Mesendoderm (in vitro differentiated cells): ENCODE data around the gene BAIAP2.
A peak's percentile ranks its signal among the peaks of the same experiment; 100 is the strongest.

Experiments
- DNase-seq: peaks from one replicate; pipeline ENCODE4 v3.0.0; 2013
- H2AK5ac ChIP-seq: 2 replicates; pipeline ENCODE4 v1.6.1; 2013; ENCODE audit warnings: low read length, inconsistent platforms
- H2BK120ac ChIP-seq: 2 replicates; pipeline ENCODE4 v1.6.1; 2013; ENCODE audit warnings: low read depth, mild to moderate bottlenecking, low read length, moderate library complexity, mixed read lengths
- H2BK15ac ChIP-seq: replicated peaks from 2 replicates; pipeline ENCODE4 v1.6.1; 2013; ENCODE audit warnings: low read depth, mild to moderate bottlenecking, moderate library complexity
- H2BK5ac ChIP-seq: 2 replicates; pipeline ENCODE4 v1.6.1; 2013; ENCODE audit warnings: low read length, inconsistent platforms
- H3K18ac ChIP-seq: 2 replicates; pipeline ENCODE4 v1.6.1; 2013; ENCODE audit warnings: mild to moderate bottlenecking, low read length, mixed read lengths
- H3K23ac ChIP-seq: one replicate; pipeline ENCODE4 v1.6.1; 2013; ENCODE audit warnings: low read length
- H3K27ac ChIP-seq: 2 replicates; pipeline ENCODE4 v1.5.1; 2013; ENCODE audit warnings: low read depth, mild to moderate bottlenecking, inconsistent platforms, low read length, moderate library complexity
- H3K27me3 ChIP-seq: 2 replicates; pipeline ENCODE4 v1.6.1; 2013; ENCODE audit warnings: low read length, control low read depth, mild to moderate bottlenecking, inconsistent platforms; ENCODE audit not compliant: insufficient read depth, poor library complexity
- H3K36me3 ChIP-seq: 2 replicates; pipeline ENCODE4 v1.6.1; 2013; ENCODE audit warnings: low read length, inconsistent platforms; ENCODE audit not compliant: control insufficient read depth, insufficient read depth
- H3K4ac ChIP-seq: one replicate; pipeline ENCODE4 v1.6.1; 2013; ENCODE audit warnings: low read depth, mild to moderate bottlenecking, low read length, moderate library complexity
- H3K4me1 ChIP-seq: 2 replicates; pipeline ENCODE4 v1.6.1; 2013; ENCODE audit warnings: low read depth, low read length, inconsistent platforms; ENCODE audit not compliant: control insufficient read depth
- H3K4me2 ChIP-seq: 2 replicates; pipeline ENCODE4 v1.6.1; 2013; ENCODE audit warnings: low read length
- H3K4me3 ChIP-seq: 2 replicates; pipeline ENCODE4 v1.5.1; 2013; ENCODE audit warnings: mild to moderate bottlenecking, low read length
- H3K56ac ChIP-seq: one replicate; pipeline ENCODE4 v1.6.1; 2013; ENCODE audit warnings: low read length
- H3K79me1 ChIP-seq: 2 replicates; pipeline ENCODE4 v1.6.1; 2013; ENCODE audit warnings: low read length, inconsistent platforms
- H3K79me2 ChIP-seq: 2 replicates; pipeline ENCODE4 v1.6.1; 2013; ENCODE audit warnings: mild to moderate bottlenecking, low read length; ENCODE audit not compliant: control insufficient read depth, insufficient read depth
- H3K9ac ChIP-seq: 2 replicates; pipeline ENCODE4 v1.6.1; 2013; ENCODE audit warnings: low read length, inconsistent platforms
- H4K5ac ChIP-seq: one replicate; pipeline ENCODE4 v1.6.1; 2013; ENCODE audit warnings: low read length
- H4K8ac ChIP-seq: one replicate; pipeline ENCODE4 v1.6.1; 2013; ENCODE audit warnings: low read depth, mild to moderate bottlenecking, control low read depth, low read length, moderate library complexity
- WGBS: extraction: QIAGEN DNeasy Blood & Tissue Kit; methylation state at CpG from one replicate; pipeline ENCODE4 v1.1.7; 2013; ENCODE audit warnings: low lambda C conversion rate, missing lambda C conversion rate; ENCODE audit not compliant: insufficient coverage; ENCODE audit errors: extremely low coverage; 5-methylcytosine and 5-hydroxymethylcytosine counted together

Gene BAIAP2

GRCh38 chr17:81097943-81098308 lies 63.0 kb downstream of the BAIAP2 start:
- Histone ChIP-seq H2BK5ac (no peak overlapping the region), H3K4me2 (no peak overlapping the region), H3K27ac (no peak overlapping the region), H3K23ac (no peak overlapping the region), H4K5ac (no peak overlapping the region), H3K79me2 (no peaks in the 10 kb centered on the region), H3K4me3 (no peak overlapping the region), H3K27me3 (no peaks in the 10 kb centered on the region), H2AK5ac (no peak overlapping the region), H3K9ac (no peak overlapping the region), H4K8ac (no peak overlapping the region), H3K56ac (peak overlapping the region; percentile 79), H3K4ac (no peak overlapping the region), H3K18ac (no peak overlapping the region), H2BK120ac (no peak overlapping the region), H3K4me1 (peaks cover 7% of the 10 kb centered on the region), H2BK15ac (no peak overlapping the region), H3K36me3 (no peaks in the 10 kb centered on the region), H3K79me1 (no peaks in the 10 kb centered on the region)
- WGBS, result no CpG with 5 or more reads among the region's 13 CpGs
- DNase-seq, result no peak

GRCh38 chr17:81099888-81100287 lies 64.9 kb downstream of the BAIAP2 start:
- H3K4me1 ChIP-seq, result peaks cover 7% of the 10 kb centered on the region

GRCh38 chr17:81100668-81101067 lies 65.7 kb downstream of the BAIAP2 start:
- Histone ChIP-seq H3K9ac (no peak overlapping the region), H3K4me1 (peaks cover 4% of the 10 kb centered on the region), H2BK5ac (no peak overlapping the region), H3K36me3 (no peaks in the 10 kb centered on the region), H3K18ac (no peak overlapping the region), H3K4me2 (no peak overlapping the region), H3K27me3 (no peaks in the 10 kb centered on the region), H3K56ac (no peak overlapping the region), H4K8ac (no peak overlapping the region), H3K79me2 (no peaks in the 10 kb centered on the region), H3K4me3 (no peak overlapping the region), H3K79me1 (no peaks in the 10 kb centered on the region), H3K23ac (no peak overlapping the region), H2AK5ac (no peak overlapping the region), H4K5ac (no peak overlapping the region), H3K27ac (no peak overlapping the region), H2BK15ac (no peak overlapping the region), H3K4ac (no peak overlapping the region), H2BK120ac (no peak overlapping the region)
- no peak for DNase-seq
- no CpG with 5 or more reads among the region's 10 CpGs for WGBS

More at GRCh38 chr17:81099888-81100287, 64.9 kb downstream of the BAIAP2 start:
- Histone ChIP-seq H3K27me3 (no peaks in the 10 kb centered on the region), H3K9ac (no peak overlapping the region), H2BK15ac (no peak overlapping the region), H2BK5ac (no peak overlapping the region), H3K18ac (no peak overlapping the region), H3K27ac (no peak overlapping the region), H3K4me3 (no peak overlapping the region), H2BK120ac (no peak overlapping the region), H4K8ac (no peak overlapping the region), H3K79me1 (no peaks in the 10 kb centered on the region), H3K4ac (no peak overlapping the region), H4K5ac (no peak overlapping the region), H2AK5ac (no peak overlapping the region), H3K4me2 (no peak overlapping the region), H3K36me3 (no peaks in the 10 kb centered on the region), H3K56ac (no peak overlapping the region), H3K23ac (no peak overlapping the region), H3K79me2 (no peaks in the 10 kb centered on the region)
- WGBS, result no CpG with 5 or more reads among the region's 23 CpGs
- no peak for DNase-seq

GRCh38 chr17:81101614-81102306 lies 66.8 kb downstream of the BAIAP2 start:
- Histone ChIP-seq H3K9ac (no peak overlapping the region), H2BK120ac (no peak overlapping the region), H3K27me3 (no peaks in the 10 kb centered on the region), H3K4me1 (peaks cover 4% of the 10 kb centered on the region), H3K79me2 (no peaks in the 10 kb centered on the region), H3K36me3 (no peaks in the 10 kb centered on the region), H4K5ac (no peak overlapping the region), H3K79me1 (no peaks in the 10 kb centered on the region), H2BK15ac (no peak overlapping the region), H3K27ac (no peak overlapping the region), H3K18ac (no peak overlapping the region), H2AK5ac (no peak overlapping the region), H3K4ac (no peak overlapping the region), H3K4me3 (no peak overlapping the region), H3K56ac (no peak overlapping the region), H4K8ac (no peak overlapping the region), H3K4me2 (no peak overlapping the region), H3K23ac (no peak overlapping the region), H2BK5ac (no peak overlapping the region)
- WGBS, result no CpG with 5 or more reads among the region's 33 CpGs
- DNase-seq, result peak; percentile 89

GRCh38 chr17:81102352-81102751 lies 67.4 kb downstream of the BAIAP2 start:
- no peak overlapping the region for H2BK120ac ChIP-seq
- H3K79me1 ChIP-seq, result no peaks in the 10 kb centered on the region
- H2AK5ac ChIP-seq, result no peak overlapping the region
- H3K4ac ChIP-seq, result no peak overlapping the region
- no peaks in the 10 kb centered on the region for H3K36me3 ChIP-seq
- no peak overlapping the region for H2BK15ac ChIP-seq
- no peak overlapping the region for H3K56ac ChIP-seq
- WGBS, result no CpG with 5 or more reads among the region's 12 CpGs
- DNase-seq, result no peak
- H3K4me2 ChIP-seq, result no peak overlapping the region
- no peak overlapping the region for H3K23ac ChIP-seq
- no peak overlapping the region for H3K4me3 ChIP-seq
- peaks cover 1% of the 10 kb centered on the region for H3K4me1 ChIP-seq
- no peak overlapping the region for H3K18ac ChIP-seq
- no peak overlapping the region for H2BK5ac ChIP-seq
- no peaks in the 10 kb centered on the region for H3K79me2 ChIP-seq
- no peak overlapping the region for H3K27ac ChIP-seq
- H3K27me3 ChIP-seq, result no peaks in the 10 kb centered on the region
- H4K5ac ChIP-seq, result no peak overlapping the region
- H3K9ac ChIP-seq, result no peak overlapping the region
- no peak overlapping the region for H4K8ac ChIP-seq

- Histone ChIP-seq H3K18ac (no peak overlapping the region), H3K56ac (no peak overlapping the region), H3K27ac (no peak overlapping the region), H3K4ac (no peak overlapping the region), H3K4me1 (no peaks in the 10 kb centered on the region), H2AK5ac (no peak overlapping the region), H3K4me3 (no peak overlapping the region), H2BK15ac (no peak overlapping the region), H3K23ac (no peak overlapping the region), H3K79me1 (no peaks in the 10 kb centered on the region), H4K8ac (no peak overlapping the region), H3K79me2 (no peaks in the 10 kb centered on the region), H3K4me2 (no peak overlapping the region), H2BK120ac (no peak overlapping the region), H4K5ac (no peak overlapping the region), H3K9ac (no peak overlapping the region), H3K27me3 (no peaks in the 10 kb centered on the region), H3K36me3 (no peaks in the 10 kb centered on the region), H2BK5ac (no peak overlapping the region)
- no peak for DNase-seq
- no CpG with 5 or more reads among the region's 17 CpGs for WGBS
These were observed 67.9 kb downstream of the BAIAP2 start for GRCh38 chr17:81102869-81103268.
